ENCODE results near the gene SYS1.

The SYS1 gene

GRCh38 chr20:45392733-45393132 is 29.8 kb downstream of the SYS1 start:
- no peak for DNase-seq

DNA sequence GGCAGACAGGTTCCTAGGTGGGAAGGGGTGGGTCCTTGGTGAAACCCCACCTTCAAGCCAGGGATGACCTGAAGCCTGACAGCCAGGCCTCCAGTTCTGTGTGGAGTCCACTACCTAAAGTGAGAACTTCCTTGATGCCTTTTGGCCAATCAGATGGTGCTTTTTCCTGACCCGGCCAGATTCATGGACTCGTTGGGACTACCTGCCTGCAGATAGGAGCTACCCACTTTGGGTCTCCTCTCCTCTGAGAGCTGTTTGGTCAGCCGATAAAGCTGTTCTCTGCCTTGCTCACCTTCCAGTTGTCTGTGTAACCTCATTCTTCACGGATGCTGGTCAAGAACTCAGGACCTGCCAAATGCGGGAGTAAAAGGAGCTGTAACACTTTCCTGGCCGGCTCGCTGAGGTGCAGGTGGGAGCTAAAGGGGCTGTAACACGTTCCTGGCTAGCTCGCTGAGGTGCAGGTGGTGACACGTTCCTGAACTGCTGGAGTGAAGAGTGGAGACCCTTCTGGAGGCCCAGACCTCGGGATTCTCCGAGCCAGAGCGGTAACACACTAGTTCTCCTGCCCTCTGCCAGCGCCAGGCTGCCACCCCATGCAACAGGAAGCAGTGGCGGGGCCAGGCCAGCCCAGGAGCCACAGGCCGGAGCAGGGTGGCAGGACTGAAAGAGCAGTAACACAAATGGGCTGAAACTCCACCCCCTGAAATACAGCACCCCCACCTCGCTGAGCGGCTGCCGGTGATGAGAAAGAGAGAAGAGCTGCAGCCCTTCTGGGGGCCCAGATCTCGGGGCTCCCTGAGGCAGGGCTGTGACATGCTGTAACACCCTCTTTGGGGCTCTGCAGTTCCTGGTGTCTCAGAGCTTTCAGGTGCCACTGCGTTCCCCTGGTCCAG is 31.5 kb downstream of the SYS1 start:
- DNase-seq = no peak

GRCh38 chr20:45395114-45395415 is 32.1 kb downstream of the SYS1 start:
- no peak for DNase-seq

GRCh38 chr20:45399018-45399417 is 36.1 kb downstream of the SYS1 start:
- no peak for DNase-seq

GRCh38 chr20:45400346-45401031 is 37.5 kb downstream of the SYS1 start:
- no peak for DNase-seq

DNA sequence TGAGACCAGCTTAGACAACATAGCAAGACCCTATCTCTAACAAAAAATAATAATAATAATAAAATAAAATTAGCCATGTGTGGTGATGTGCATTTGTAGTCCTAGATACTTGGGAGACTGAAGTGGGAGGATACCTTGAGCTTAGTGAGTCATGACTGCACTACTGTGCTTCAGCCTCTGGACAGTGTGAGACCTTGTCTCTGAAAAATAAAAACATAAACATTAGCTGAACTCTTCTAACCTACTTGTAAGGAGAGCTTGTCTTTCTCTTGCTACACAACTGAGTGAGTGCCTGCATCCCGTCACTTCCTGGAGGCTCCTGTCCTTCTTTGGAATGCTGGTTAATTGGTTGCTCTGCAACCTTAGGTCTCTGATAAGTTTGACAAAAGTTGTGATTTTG is 40.0 kb downstream of the SYS1 start:
- DNase-seq = no peak

DNA sequence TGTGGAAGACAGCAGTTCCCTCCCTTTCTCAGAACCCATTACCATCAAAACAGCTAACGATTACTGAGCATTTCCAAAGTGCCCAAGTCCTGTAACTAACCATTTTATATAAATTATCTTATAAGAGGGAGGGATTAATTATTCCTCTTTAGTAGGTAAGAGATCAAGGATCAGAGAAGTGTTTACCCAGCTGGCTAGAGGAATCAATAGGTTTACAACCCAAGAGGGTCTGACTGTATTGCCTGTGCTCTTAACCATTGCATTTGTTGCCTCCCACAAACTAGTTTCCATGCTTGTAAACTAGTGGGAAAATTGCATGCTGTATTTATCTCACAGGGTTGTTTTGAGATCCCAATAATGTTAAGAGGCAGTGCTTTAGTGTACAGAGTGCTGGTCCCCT is 41.5 kb downstream of the SYS1 start:
- DNase-seq = no peak

- DNase-seq = no peak
These were observed 42.8 kb downstream of the SYS1 start for GRCh38 chr20:45405571-45406259.

- peak in 1 of 2 donors; percentile 40 for DNase-seq
These were observed 43.5 kb downstream of the SYS1 start for GRCh38 chr20:45406260-45407066.

DNA sequence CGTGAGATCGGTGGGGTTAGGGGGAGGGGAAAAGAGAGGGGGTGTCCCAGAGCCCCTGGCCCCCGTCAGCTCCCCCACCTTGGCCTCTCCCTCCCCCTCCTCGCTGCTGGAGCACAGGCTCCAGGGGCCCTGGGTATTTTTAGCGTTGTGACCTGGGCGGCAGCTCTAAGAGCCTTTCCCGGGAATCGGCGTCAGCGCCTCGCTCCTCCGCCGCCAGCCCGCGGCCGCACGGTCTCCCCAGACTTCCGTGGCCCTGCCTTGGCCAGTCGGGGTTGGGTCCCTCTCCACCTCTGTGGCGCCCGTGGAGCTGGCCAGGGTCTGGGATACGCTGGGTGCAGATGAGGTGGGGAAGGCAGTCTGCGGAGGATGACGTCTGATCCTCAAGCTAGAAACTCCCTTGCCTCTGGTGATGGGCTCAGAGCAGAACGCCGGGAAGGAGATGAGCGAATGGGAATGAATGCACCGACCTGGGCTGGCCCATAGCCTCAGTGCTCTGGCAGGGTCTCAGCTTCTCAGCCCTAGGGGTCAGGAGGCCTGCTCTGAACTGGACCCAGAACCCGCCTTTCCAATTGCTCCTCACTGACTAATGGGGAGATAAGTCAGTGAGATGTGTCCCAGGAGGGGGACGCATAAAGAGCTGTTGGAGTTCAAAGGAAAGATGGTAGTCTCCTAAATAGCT is 44.2 kb downstream of the SYS1 start:
- DNase-seq = no peak

GRCh38 chr20:45407783-45408645 is 45.1 kb downstream of the SYS1 start, which contains the start of gene DBNDD2:
DBNDD2 (plus strand) TSS chr20:45408289; CDS start chr20:45408468, 179 bp downstream.
- DNase-seq = no peak

- peak; percentile 78 to 84 for DNase-seq
These were observed 45.8 kb downstream of the SYS1 start for GRCh38 chr20:45408646-45409213.

GRCh38 chr20:45409521-45410272 is 46.7 kb downstream of the SYS1 start:
- peak in 1 of 2 donors; percentile 52 for DNase-seq

DNA sequence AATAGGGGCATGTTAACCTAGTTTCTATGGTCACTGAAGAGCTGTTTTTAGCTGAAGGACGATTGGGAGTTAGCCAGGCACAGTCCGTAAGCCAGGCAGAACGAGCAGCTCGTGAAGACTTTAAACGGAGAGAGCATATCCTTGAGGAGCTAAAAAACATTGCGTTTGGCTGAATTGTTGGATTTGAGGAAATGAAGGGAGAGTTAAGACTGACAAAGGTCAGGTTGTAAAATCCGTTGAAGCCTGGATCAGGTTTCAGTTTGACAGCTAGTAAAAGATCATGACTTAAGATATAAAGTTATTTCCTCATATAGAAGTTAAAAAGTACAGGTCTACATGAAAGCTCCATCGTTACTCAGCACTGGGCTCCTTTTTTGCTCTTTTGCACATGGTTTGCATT is 47.9 kb downstream of the SYS1 start:
- DNase-seq = no peak

GRCh38 chr20:45412653-45413052 is 49.7 kb downstream of the SYS1 start:
- no peak for DNase-seq

DNA sequence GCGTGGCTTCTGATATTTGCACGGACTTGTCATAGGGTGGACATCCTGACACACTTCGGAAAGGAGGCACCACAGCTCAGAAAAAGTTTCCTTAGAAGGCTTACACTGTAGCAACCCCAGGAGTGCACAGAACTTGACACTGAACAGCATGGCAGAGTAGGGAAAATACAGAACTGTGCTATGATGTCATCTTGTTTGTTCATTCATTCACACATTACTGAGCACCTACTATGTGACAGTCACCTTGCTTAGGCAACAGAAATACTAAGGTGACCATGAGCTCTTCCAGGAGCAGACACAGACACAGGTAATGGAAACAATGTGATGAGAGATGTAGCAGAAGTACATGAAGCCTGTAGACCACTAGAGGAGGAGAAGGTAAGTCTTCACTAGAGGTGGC is 50.5 kb downstream of the SYS1 start:
- DNase-seq = no peak

GRCh38 chr20:45415822-45416637 is 53.1 kb downstream of the SYS1 start, which contains the start of gene PIGT:
PIGT (plus strand) TSS chr20:45416141; CDS start chr20:45416157, 16 bp downstream.
- peak; percentile 83 to 85 for DNase-seq

DNA sequence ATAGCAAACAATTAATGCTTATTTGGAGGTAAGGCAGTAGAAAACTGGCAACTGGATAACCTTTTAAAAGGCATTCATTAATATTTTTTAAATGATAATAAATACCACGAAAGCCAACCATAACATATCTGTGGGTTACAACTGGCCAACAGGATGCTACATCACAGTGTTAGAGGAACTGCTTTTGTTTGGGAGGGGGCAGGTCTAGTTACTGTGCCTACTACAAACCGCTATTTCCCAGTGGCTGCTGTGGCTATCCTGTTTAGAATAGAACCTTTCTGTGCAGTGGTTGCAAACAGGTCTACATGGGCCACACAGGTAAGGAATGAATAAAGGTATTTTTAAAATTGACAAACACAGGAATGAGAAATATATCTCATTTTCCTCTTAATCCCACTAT is 54.0 kb downstream of the SYS1 start:
- no peak for DNase-seq
